ENCODE results near the gene ANGPTL2. TPM values are rescaled to one million over a fixed set of nuclear protein-coding genes. Genes with fewer than 3 reads are reported as not detected.
A peak's percentile ranks its signal among the peaks of the same experiment; 100 is the strongest.

ANGPTL2 gene
- total and polyA plus RNA-seq, 12 donors: 3.0 to 32.6 (median 11.4) TPM

GRCh38 chr9:127049044-127049443 is 73.4 kb downstream of the ANGPTL2 start:
- 45 to 63% (median 56%) methylated on average over 4 of the region's 4 CpGs for WGBS, 4 donors
- Histone ChIP-seq H3K4me1 (replicated peaks in 1 of 2) (peaks cover 0 to 32% of the 10 kb centered on the region in 2 donors), H3K36me3 (replicated peaks in 1 of 2) (no peaks in the 10 kb centered on the region), H3K27me3 (no peaks in the 10 kb centered on the region), H3K9me3 (replicated peaks in 1 of 3) (no peaks in the 10 kb centered on the region), H3K4me3 (no peak overlapping the region), H3K27ac (peak overlapping the region in 2 of 5 donors; percentile 50 to 59)
- intact Hi-C loops (cut with DNase I): no loop called here
- DNase-seq: peak; percentile 32 to 78 (median 54)
- no peak for TF ChIP-seq POLR2A (IDR thresholded peaks at IDR 0.05)
- peak in 3 of 6 experiments; percentile 29 to 40 (median 31) for TF ChIP-seq CTCF (IDR thresholded peaks at IDR 0.05)

GRCh38 chr9:127047971-127048370 is 74.5 kb downstream of the ANGPTL2 start:
- TF ChIP-seq CTCF (IDR thresholded peaks at IDR 0.05): no peak
- TF ChIP-seq POLR2A (IDR thresholded peaks at IDR 0.05): no peak
- H3K36me3 ChIP-seq (replicated peaks in 1 of 2): no peaks in the 10 kb centered on the region
- H3K4me1 ChIP-seq (replicated peaks in 1 of 2): peaks cover 0 to 21% of the 10 kb centered on the region in 2 donors
- H3K27ac ChIP-seq: no peak overlapping the region
- H3K27me3 ChIP-seq: no peaks in the 10 kb centered on the region
- WGBS, 4 donors: 90 to 100% (median 99%) methylated on average over 3 of the region's 3 CpGs
- intact Hi-C loops (cut with DNase I): no loop called here
- peak in 1 of 7 donors; percentile 34 for DNase-seq
- H3K9me3 ChIP-seq (replicated peaks in 1 of 3): no peaks in the 10 kb centered on the region
- no peak overlapping the region for H3K4me3 ChIP-seq

- no peaks in the 10 kb centered on the region for H3K9me3 ChIP-seq (replicated peaks in 1 of 3)
- WGBS, 4 donors: 97 to 100% (median 98%) methylated on average over 1 of the region's 1 CpG
- no peaks in the 10 kb centered on the region for H3K27me3 ChIP-seq
- TF ChIP-seq POLR2A (IDR thresholded peaks at IDR 0.05): no peak
- no peak for TF ChIP-seq CTCF (IDR thresholded peaks at IDR 0.05)
- H3K36me3 ChIP-seq (replicated peaks in 1 of 2): no peaks in the 10 kb centered on the region
- no peak for DNase-seq
- intact Hi-C loops (cut with DNase I): no loop called here
- no peak overlapping the region for H3K27ac ChIP-seq
- no peak overlapping the region for H3K4me3 ChIP-seq
- H3K4me1 ChIP-seq (replicated peaks in 1 of 2): peaks cover 0 to 18% of the 10 kb centered on the region in 2 donors
Observed at GRCh38 chr9:127045148-127045547, 77.3 kb downstream of the ANGPTL2 start.

- Histone ChIP-seq H3K27ac (no peak overlapping the region), H3K27me3 (no peaks in the 10 kb centered on the region), H3K4me3 (no peak overlapping the region), H3K4me1 (replicated peaks in 1 of 2) (no peaks in the 10 kb centered on the region), H3K9me3 (replicated peaks in 1 of 3) (no peaks in the 10 kb centered on the region), H3K36me3 (replicated peaks in 1 of 2) (no peaks in the 10 kb centered on the region)
- 96 to 98% (median 98%) methylated on average over 2 of the region's 2 CpGs for WGBS, 4 donors
- no peak for DNase-seq
- TF ChIP-seq CTCF (IDR thresholded peaks at IDR 0.05) (no peak), POLR2A (IDR thresholded peaks at IDR 0.05) (no peak)
- intact Hi-C loops (cut with DNase I): no loop called here
Observed at GRCh38 chr9:127039492-127039891, 82.9 kb downstream of the ANGPTL2 start.
